CD4-positive, alpha-beta T cell treated with Interleukin-21 for 1 hour (primary cell): ENCODE data around the gene PDE1C.
A peak's percentile ranks its signal among the peaks of the same experiment; 100 is the strongest.

ENCODE experiments used
- DNase-seq: peaks from one replicate; pipeline ENCODE4 v3.0.0-alpha.2; 2020

PDE1C gene

DNA sequence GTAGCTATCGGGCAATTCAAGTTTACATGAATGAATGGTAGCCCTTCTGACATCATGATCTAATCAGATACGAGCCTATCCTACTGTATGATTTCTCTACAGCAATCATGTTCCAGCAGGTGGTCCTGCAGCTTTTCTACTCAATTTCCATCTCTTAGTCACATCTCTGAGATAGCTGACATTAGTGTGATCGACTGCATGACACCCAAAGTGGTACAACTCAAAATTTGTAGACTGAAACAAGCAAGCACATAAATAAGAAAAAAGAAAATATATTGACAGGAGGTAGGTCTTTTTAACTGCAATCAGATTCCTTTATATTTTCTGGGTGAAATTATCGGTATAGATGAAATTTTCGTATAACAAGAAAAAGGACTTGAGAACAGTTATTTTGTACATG lies 251.2 kb downstream of the PDE1C start:
- DNase-seq: no peak

DNA sequence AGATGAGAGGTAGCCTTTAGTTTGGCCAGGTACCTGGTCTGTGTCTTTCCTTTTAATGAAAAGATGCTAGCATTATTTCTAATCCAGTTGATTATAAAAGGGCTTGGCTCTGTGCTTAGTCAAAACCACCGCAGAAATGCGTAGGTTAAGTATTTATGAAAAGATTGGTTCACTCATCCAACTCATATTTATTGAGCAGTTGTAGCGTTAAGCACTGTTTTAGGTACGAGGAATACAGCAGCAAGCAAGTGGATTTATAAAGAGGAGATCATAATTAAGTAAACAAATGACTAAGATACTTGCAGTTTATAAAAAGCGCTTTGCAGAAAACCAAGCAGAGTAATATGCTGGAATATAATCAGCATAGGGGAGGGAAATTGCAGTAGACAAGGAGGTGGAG lies 253.4 kb downstream of the PDE1C start:
- no peak for DNase-seq

DNA sequence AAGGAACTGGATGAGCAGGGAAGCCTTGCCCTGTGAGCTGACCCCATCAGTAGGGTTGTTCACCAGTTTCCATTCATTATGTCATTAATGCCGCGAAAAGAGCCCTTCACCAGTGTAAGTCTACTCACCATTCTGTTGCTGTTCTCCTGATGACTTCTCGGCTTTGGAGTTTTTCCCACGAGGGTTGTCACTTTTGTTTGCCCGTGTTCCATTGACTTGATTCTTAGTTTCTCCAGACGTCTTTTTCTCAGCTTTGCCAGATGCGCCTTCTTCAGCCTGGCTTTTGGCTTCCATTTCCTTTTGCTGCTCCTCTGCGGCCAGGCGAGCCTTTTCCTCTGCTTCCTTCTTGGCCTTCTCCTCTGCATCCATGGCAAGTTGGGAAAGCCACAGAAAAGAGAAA lies 254.4 kb downstream of the PDE1C start:
- DNase-seq: no peak

DNA sequence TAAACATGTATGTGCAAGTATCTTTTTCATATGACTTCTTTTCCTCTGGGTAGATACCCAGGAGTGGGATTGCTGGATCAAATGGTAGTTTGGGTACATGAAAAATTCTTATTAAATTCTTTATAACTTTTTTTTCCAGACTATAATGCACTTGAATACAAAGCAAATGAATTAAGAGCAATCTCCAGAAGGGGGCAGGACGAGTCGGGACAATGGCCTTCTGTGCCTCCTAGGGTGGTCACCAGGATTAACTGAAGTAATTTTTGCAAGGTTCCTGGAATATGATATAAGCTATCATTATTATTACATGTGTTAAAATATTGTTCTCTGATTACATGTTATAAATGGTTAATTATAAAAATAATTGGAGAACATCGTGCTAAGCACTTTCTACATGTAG lies 256.0 kb downstream of the PDE1C start:
- no peak for DNase-seq

DNA sequence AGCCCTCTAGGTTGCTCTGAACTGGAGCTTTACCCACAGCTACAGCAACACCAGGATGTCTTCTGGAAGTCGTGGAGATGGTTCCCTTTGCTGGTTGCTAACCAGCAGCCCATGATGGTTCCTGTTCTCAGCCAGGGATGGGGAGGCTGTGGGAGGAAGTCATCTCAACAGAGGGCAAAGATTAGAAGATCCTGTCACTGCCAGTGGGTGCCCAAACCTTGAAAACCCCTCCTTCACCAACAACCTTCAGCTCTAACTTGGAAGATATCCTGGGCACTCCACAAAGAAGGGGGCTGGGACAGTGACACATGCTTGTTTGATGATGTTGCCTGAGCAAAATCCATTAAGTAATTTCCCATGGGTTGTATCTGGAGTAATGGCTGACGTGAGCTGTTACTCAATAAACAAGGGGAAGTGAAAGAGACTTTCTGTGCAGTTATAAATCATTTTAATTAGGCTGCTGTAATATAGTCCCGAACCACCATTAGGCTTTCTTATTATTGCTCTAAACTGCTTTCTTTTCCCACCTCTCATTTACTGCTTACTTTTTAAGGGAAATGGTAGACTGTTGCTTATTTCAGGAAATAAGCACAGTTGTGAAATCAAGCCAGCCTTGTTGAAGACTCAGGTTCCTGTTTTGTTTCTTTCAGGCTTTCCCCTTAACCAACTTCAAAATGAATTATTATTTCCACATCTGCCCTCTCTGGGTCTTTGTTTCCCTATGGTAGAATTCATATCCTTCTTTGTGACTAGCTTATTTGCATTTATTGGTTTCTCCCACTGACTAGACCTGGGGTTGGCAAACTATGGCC lies 258.4 kb downstream of the PDE1C start:
- DNase-seq: peak; percentile 3

DNA sequence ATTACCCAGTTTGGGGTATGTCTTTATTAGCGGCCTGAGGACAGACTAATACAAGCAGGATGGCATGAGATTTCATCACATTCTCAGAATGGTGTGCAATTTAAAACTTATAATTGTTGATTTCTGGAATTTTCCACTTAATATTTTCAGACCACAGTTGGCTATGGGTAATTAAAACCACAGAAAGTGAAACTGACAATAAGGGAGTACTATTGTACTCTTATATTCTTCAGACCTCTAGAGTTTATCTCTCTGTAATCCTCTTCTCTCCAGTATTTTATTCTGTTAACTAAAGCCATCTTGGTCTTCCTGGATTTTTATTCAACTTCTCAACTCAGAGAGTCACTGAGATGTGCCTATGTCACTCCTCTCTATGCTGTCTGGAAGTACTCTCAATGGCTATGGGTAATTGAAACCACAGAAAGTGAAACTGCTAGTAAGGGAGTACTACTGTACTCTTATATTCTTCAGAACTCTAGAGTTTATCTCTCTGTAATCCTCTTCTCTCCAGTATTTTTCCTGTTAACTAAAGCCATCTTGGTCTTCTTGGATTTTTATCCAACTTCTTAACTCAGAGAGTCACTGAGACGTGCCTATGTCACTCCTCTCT lies 264.9 kb downstream of the PDE1C start:
- no peak for DNase-seq

DNA sequence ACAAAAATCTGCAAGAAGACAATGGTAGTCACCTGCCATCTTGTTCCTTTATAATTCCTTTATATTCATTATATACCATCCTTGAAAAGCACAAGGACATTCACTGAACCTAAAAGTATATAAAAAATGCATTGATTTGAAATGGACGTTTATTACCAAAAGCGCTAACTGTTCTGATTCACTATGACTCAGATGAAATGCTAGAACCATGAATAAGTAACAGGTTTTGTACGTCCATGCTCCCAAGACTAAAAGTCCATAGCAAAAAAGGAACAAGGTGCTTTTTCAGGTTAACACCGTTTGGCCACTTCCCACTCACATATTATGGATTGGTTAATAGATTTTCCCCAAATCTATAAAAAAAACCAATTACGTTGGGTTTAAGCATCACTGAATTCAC lies 273.8 kb downstream of the PDE1C start:
- DNase-seq: no peak

DNA sequence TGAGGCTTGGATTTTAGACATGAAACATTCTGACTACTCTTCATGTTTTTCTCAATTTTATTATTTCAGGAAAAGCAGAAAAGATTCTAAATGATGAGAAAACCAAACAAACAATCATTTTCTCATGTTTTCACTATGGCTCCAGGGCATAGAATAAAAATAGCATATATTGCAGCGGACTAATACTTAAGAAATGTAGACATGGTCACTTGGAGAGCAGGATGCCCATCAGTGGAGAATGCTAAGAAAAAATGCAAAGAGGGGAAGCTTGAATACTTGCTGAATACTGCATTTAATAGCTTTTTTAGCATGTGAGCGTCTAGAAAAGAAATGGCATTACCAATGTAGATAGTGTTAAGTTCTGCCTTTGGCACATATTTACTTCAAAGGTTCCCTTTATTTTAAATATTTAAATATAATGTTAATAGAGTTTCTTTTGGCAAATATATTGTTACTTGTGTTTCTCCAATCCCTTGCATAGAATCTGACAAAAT lies 275.3 kb downstream of the PDE1C start:
- DNase-seq: no peak

DNA sequence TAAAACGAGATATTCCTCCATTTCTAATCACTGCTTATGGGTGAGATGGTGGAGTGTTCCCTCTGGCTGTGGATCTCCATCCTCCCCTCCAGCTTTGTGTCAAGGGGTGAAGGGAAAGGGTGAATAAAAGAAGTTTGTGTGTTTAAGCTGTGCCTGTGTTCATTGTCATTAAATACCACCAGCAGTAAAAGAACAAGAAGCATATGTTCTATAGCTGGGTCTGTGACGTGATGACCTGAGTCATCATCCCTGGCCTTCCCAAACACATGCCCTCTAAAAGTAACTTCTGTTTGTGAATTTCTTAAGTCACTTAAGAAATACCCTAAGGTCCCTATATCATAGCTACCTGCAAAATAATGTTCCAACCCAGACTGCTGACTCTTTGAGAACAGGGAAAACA lies 278.3 kb downstream of the PDE1C start:
- no peak for DNase-seq

DNA sequence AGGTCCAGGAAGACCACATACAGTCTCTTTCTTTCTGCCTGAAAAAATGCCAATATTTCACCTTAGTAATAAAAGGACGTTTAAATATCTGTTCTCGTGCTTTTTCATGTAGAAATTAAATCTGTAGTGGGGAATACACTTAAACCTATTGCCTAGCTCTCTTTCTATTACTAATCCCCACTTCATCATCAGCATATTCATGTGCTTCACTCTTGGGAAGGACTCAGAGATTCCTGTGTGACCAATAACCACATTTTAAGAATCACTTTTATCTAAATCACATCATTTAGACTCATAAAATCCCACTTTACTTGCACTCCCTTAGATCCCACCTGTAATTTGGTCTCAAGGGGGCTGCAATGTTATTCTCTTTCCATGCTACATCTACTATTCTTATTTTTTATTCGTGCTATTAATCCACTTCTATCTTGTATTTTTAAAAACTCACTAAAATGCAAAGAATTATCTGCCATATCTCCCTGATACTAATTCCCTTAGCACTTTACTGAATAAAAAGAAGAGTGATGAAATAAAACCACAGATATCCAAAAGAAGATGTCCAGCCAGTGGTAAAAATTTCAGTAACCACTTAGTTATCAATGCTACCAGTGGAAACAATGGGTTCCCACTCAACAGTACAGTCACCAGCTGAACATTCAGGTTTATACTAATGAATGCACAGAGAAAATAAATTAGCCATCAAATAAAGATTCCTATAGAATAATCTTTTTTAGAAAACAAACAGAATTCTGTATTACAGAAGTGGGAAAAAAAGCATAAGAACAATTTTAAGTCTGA lies 281.1 kb downstream of the PDE1C start:
- DNase-seq: no peak

DNA sequence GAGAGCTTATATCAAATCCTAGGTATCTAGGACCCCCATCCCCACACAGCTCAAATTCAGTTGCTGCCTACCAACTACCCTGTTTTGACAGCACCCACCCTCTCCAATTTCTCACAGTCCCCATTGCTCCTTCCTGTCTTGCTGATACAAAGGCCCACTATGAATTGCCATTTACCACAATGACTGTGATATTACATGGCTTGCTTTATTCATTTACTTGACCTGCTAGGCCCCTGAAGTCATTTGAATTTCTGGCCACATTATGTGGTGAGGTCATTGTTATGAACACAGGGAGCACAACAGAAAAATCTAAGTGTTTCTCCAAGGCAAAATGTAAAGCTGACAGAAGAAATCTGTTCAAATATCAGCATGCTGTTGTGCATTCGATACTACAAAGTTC lies 281.8 kb downstream of the PDE1C start:
- DNase-seq: no peak

DNA sequence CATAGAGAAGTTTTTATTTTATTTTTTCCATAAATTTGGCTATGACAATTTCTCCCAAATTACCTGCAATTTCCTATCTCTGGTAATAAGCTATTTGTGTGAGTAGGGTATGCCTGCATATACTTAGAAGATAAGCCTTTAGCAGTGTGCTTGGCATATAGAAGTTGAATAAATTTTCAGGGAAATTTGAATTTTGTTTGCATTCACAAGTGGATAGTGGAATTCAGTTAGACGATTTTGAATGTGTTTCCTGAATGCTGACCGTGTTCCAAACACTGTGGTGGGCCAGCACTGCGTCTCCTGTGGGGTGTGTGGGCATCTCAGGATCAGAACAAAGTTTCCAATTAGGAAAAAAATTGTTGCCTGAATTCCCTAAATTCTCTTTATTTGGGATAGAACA lies 283.9 kb downstream of the PDE1C start:
- no peak for DNase-seq

DNA sequence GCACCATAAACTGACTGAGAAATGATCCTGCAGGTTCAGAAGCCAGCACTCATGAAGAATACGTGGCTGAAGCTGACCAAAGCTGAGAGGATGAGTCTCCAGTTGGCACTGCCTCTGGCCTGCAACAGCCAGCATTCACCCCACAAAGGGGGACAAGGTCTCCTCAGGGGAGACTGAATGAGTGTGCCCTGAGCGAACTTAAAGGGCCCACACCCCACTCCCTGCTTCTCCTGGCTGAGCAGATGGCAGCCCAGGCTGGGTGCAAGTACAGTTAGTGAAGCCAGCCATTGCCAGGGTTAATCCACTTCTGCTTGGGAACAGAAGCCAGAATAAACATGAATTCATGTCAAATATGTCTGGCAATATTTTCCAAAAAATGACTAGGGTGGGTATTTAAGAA lies 285.1 kb downstream of the PDE1C start:
- DNase-seq: no peak

DNA sequence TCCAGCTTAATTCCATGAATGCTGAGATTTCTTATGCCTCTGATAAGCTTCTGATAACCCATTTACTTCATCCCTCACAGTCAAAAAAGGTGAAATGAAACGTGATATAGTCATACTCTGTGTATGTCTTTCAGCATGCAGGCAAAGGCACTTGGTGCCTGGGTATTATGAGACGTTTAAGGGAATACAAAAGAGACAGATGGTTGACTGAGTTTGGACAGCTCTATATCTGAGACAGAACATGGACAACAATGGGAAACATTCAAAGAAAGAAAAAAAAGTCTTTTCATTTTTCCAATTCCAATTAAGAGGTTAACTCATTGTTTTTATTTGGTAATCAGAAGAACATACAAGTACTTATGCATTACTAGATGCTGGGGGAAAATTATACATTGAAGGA lies 287.0 kb downstream of the PDE1C start:
- DNase-seq: no peak

DNA sequence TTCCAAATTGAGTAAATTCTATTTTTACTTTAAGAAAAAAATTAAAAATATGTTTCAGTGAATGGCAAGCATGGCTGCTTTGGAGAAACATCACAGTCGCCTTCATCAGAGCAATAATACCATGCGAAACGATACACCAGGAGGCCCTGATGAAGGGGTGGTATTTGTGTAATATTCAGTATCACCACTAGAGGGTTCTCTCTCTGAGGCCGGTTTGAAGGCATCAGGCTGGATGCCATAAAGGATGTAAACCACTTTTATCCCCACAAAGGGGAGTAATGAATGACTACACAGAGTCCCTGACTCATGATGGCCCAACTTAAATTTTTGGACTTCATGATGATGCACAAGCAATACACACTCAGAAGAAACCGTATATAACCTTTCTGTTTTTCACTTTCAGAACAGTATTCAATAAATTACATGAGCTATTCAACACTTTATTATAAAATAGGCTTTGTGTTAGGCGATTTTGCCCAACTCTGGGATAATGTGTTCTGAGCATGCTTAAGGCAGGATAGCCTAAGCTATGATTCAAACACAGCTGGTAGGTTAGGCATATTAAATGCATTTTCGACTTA lies 287.7 kb downstream of the PDE1C start:
- peak; percentile 2 for DNase-seq

DNA sequence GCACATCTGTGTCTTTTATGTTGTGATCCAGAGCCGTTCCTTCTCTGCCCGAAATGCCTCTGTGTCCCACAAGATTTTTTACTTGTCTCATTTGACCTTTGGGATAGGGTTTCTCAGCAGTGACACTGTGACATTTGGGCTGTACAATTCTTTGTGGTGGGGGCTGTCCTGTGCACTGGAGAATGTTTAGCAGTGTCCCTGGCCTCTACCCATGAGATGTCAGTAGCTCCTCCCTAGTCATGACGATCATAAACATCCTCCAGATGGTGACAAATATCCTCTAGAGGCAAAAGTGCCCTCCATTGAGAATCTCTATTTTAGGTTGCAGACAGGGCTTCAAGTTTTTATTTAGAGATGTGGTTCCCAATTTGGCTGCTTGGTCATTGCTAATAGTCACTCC lies 291.9 kb downstream of the PDE1C start:
- no peak for DNase-seq

DNA sequence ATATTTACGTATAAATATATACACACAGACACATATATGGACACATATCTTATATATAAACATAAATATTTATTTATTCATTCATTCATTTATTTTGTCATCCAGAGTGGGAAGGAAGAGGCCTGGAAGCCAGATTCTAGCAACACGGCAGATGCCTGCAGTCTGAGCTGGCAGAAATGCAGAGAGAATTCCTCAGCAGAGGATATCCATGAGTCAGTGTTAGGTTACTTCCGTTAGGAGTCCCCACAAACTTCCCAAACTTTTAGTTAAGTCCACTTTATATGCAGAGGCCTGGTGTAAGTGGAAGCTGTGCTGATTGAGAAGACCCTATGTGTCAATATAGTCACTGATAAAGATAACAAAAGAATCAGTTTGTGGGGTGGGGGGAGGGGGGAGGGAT lies 293.6 kb downstream of the PDE1C start:
- no peak for DNase-seq

DNA sequence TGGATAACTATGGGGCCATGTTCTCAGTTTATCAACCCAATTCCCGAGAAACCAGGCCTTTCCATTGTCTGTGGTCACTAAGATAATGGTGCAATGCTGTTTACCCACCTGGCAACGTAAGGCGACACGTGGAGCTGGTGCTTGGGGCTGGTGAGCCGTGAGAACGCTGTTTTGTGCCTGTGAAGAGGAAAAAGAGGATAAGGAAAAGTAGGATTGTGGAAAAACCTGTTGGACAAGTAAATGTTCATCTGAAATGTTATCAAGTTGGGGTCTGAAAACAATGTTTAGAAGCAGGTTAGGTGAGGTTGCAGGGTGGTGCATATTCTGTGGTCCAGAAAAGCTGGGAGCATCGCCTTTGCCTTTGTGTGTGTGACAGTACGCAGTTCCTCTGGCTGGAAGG lies 294.7 kb downstream of the PDE1C start:
- DNase-seq: no peak

DNA sequence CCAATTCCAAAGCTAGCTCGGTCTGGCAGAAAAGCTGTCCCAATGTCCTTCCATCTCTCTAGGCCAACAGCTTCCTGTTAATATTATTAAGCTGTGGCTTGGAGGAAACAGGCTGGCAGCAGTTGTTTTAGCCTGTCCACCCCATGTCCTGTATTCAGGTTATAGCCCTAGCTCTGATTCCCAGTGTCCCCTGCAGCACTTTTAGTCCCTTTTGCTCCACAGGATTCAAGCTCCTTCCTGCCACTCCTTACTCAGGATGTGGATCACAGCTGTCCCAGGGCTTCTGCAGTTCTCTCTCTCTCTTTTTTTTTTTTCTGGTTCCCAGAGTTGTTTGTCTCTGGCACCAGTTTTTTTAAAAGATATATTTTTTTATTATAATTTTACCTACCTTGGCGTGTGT lies 298.0 kb downstream of the PDE1C start:
- DNase-seq: no peak

DNA sequence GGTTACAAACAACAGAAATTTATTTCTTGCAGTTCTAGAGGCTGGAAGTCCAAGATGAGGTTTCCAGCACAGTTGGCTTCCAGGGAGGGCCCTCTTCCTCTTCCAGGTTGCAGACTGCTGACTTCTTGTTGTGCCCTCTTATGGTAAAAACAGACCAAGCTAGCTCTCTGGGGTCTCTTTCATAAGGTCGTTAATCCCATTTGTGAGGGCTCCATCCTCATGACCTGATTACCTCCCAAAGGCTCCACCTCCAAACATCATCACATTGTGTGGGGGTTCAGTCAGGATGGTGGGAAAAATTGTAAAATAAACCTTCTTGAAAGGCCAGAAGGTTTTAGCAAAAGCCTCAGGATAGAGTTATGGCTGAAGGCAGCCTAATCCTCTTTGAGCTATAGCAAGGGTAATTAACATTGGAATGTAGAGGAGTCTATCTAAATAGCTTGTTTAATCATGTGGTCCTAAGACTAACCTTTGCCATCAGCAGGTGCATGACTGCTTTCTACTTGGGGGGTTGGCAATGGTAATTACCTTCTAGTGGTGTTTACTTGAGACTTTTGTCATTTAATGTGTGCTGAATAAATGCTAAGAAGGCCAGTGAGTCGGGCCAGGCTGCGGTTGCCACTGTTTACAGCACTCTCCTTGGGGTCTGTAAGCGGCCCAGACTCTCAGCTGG lies 302.4 kb downstream of the PDE1C start:
- no peak for DNase-seq

DNA sequence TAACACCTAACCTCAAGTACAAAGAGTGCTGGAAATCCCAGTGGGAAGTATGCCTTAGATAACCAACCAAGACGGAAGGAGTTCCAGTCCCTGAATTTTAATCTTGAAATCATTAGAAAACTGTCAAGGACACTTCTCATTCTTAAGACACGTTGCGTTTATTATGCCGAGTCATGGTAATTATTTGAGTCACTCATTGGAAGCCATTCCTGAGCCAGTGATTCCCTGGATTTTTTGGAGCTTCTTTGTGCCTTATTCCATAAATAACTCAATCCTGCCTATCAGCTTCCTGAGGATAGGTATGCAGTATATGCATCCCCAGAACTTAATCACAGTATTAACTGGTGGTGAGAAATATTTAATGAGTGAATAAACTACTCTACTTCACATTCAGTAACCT lies 305.7 kb downstream of the PDE1C start:
- no peak for DNase-seq

DNA sequence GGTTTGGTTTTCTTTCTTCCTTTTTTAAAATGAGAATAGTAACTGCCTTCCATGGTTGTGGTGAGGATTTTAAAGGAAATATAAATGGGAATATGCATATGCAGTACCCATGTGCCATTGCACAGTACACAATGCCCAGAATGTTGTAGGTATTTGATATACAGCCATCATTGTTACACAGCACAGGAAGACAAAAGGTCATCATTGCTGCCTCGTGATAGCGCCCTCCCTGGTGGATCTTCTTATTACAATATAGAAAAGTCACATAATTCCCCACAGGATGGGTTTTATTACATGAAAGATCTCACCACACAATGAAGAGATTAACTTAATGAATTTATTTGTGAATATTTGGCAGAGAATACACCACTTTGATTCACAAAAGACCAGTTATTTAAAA lies 306.7 kb downstream of the PDE1C start:
- DNase-seq: no peak

DNA sequence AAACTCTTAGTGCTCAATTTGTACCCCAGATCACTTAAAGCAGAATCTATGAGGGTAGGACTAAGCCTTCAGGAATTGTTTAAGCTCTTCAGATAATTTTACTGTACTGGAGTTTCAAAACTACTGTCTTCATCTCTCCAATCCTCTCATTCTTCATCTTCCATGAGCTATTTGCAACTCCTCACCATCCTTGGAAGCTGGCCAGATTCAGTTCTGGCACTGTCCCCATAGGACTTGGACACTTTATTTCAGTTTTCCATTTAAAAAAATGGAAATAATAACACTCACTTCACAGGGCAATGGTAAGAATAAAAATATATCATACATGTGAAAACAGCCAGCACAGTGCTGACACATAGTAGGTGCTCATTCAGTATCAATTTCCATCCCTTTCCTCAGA lies 308.6 kb downstream of the PDE1C start:
- DNase-seq: no peak
